Natural killer cell (primary cell): Measurements from ENCODE around the gene DNAH11. TPM values are rescaled to one million over a fixed set of nuclear protein-coding genes. Genes with fewer than 3 reads are reported as not detected.

Experiments
- ATAC-seq, 3 donors: fragments of 150-1000 bp in 2 of 3; fragments of 200-7000 bp in 1 of 3; cut with Tn5 transposase; 1 replicate in 1 of 3; 2 replicates in 2 of 3; pipeline ENCODE4 v1.10.0; 2021; ENCODE audit warnings: mild to moderate bottlenecking in 2 of 3, moderate library complexity in 2 of 3
- DNase-seq, 2 donors: peaks; one replicate each; pipeline versions ENCODE4 v3.0.0 to v3.0.0-alpha.2; 2013 to 2021; ENCODE audit warnings: mixed read lengths in 1 of 2
- H3K27ac ChIP-seq: one replicate; pipeline ENCODE4 v1.5.1; 2013; ENCODE audit warnings: mild to moderate bottlenecking, low read length
- H3K27me3 ChIP-seq: one replicate; pipeline ENCODE4 v1.6.1; 2013; ENCODE audit warnings: low read length; ENCODE audit not compliant: control insufficient read depth, insufficient read depth
- H3K36me3 ChIP-seq: one replicate; pipeline ENCODE4 v1.6.1; 2013; ENCODE audit warnings: low read length; ENCODE audit not compliant: control insufficient read depth, insufficient read depth
- H3K4me1 ChIP-seq: one replicate; pipeline ENCODE4 v1.6.1; 2013; ENCODE audit warnings: low read length; ENCODE audit not compliant: control insufficient read depth, insufficient read depth
- H3K4me3 ChIP-seq: one replicate; pipeline ENCODE4 v1.5.1; 2013; ENCODE audit warnings: low read length
- H3K9me3 ChIP-seq: one replicate; pipeline ENCODE4 v1.6.1; 2013; ENCODE audit warnings: low read length; ENCODE audit not compliant: control insufficient read depth, insufficient read depth
- H3K27ac Mint-ChIP-seq, 2 donors: one replicate each; pipeline ENCODE4 v1.8.0; 2022; ENCODE audit warnings: mild to moderate bottlenecking in 2 of 2, mixed read lengths in 2 of 2, moderate library complexity in 1 of 2
- H3K27me3 Mint-ChIP-seq, 2 donors: one replicate each; pipeline ENCODE4 v1.8.0; 2022; ENCODE audit warnings: low read depth in 2 of 2, mixed read lengths in 2 of 2
- H3K36me3 Mint-ChIP-seq: one replicate; pipeline ENCODE4 v1.8.0; 2022; ENCODE audit warnings: mixed read lengths
- H3K4me1 Mint-ChIP-seq, 2 donors: one replicate each; pipeline ENCODE4 v1.8.0; 2022; ENCODE audit warnings: mixed read lengths in 2 of 2
- H3K4me3 Mint-ChIP-seq: one replicate; pipeline ENCODE4 v1.8.0; 2022; ENCODE audit warnings: mild to moderate bottlenecking, moderate library complexity, mixed read lengths
- H3K9me3 Mint-ChIP-seq, 2 donors: one replicate each; pipeline ENCODE4 v1.8.0; 2022; ENCODE audit warnings: mixed read lengths in 2 of 2
- CTCF ChIP-seq: fragments of 200-600 bp; IDR thresholded peaks from one replicate; pipeline ENCODE4 v1.8.0; 2022; ENCODE audit warnings: antibody characterized with exemption
- WGBS: methylation state at CpG from one replicate; pipeline ENCODE4 v1.1.7; 2013; ENCODE audit warnings: missing lambda C conversion rate; ENCODE audit not compliant: insufficient coverage; 5-methylcytosine and 5-hydroxymethylcytosine counted together
- intact Hi-C: fragments of 100-400 bp; cut with micrococcal nuclease; formaldehyde crosslinking; loops from one replicate; pipeline ENCODE4 v1.14.2; 2022
- total RNA-seq, 4 donors: library from RNA; stranded (reverse); fragments of 120-200 nt in 1 of 4; gene quantifications; one replicate each; pipeline versions ENCODE4 v1.2.3 to v1.2.4, GENCODE V29; 2013 to 2022

DNAH11 gene
- total RNA-seq, 3 donors from 2014 or later (not counting 1 experiment from before 2014, with no cell fraction given): 0.09 to 0.48 (median 0.39) TPM

DNA sequence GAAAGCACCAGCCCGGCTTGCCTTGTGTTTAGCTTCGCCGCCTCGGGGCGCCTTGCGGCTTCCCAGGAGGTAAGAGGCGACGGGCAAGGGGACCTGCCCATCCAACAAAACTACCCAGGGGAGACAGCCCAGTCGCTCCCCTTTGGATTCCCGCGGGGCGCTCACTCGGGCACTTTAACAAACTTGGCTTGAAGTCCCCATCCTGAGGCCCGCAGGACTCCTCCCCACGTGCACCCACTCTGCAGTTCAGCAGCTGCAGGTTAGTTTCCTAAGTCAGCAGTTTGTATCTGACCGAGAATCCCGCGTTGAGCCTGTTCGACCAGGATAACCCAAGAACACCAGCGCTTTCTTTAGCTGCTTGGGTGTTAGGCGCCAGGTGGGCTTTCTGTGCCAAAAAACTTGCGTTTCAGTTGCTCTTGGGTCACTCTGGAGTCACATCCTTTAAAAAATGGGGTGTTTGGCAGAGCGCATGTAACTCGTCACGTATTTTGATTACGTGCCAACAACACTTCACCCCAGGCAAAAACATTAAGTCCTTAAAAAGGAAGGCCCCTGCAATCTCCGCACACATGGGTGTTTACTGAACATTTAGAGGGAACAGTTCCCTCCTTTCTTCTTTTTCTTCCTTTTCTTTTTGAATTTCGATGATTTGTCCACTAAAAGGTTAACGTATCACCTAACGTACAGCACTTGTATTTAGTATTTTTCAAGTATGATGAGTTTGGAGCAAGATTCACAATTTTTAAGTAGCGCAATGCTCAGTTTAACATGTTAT, 876 bp downstream of the DNAH11 start:
- ATAC-seq (no peak), DNase-seq (no peak)
- H3K4me3 ChIP-seq: no peak overlapping the region
- no peaks in the 10 kb centered on the region for H3K36me3 ChIP-seq
- Mint-ChIP-seq H3K27me3 (peaks cover 48 to 71% of the 10 kb centered on the region in 2 donors), H3K27ac (no peak overlapping the region), H3K4me3 (peak overlapping the region; percentile 66), H3K36me3 (no peaks in the 10 kb centered on the region), H3K9me3 (no peaks in the 10 kb centered on the region), H3K4me1 (peaks cover 6 to 12% of the 10 kb centered on the region in 2 donors)
- H3K27me3 ChIP-seq: peaks cover 36% of the 10 kb centered on the region
- no peak for TF ChIP-seq CTCF
- no peak overlapping the region for H3K27ac ChIP-seq
- peaks cover 13% of the 10 kb centered on the region for H3K4me1 ChIP-seq
- intact Hi-C loops: no loop called here
- WGBS: 13% methylated on average over 31 of the region's 31 CpGs
- no peaks in the 10 kb centered on the region for H3K9me3 ChIP-seq

- Histone ChIP-seq H3K9me3 (no peaks in the 10 kb centered on the region), H3K27me3 (peaks cover 32% of the 10 kb centered on the region), H3K4me3 (no peak overlapping the region), H3K27ac (no peak overlapping the region), H3K4me1 (peaks cover 13% of the 10 kb centered on the region), H3K36me3 (no peaks in the 10 kb centered on the region)
- no peak for TF ChIP-seq CTCF
- H3K9me3 Mint-ChIP-seq: no peaks in the 10 kb centered on the region
- ATAC-seq (no peak), DNase-seq (no peak)
- no peak overlapping the region for H3K27ac Mint-ChIP-seq
- intact Hi-C loops: no loop called here
- H3K36me3 Mint-ChIP-seq: no peaks in the 10 kb centered on the region
- peaks cover 6 to 12% of the 10 kb centered on the region in 2 donors for H3K4me1 Mint-ChIP-seq
- peaks cover 48 to 67% of the 10 kb centered on the region in 2 donors for H3K27me3 Mint-ChIP-seq
- no peak overlapping the region for H3K4me3 Mint-ChIP-seq
- WGBS: 58% methylated on average over 1 of the region's 3 CpGs
Measured at GRCh38 chr7:21544303-21544656, 1.4 kb downstream of the DNAH11 start.

GRCh38 chr7:21544715-21545114, 1.9 kb downstream of the DNAH11 start:
- Histone ChIP-seq H3K27me3 (peaks cover 32% of the 10 kb centered on the region), H3K4me1 (peaks cover 13% of the 10 kb centered on the region), H3K9me3 (no peaks in the 10 kb centered on the region), H3K36me3 (no peaks in the 10 kb centered on the region), H3K27ac (no peak overlapping the region), H3K4me3 (no peak overlapping the region)
- Mint-ChIP-seq H3K4me1 (peaks cover 6 to 12% of the 10 kb centered on the region in 2 donors), H3K9me3 (no peaks in the 10 kb centered on the region), H3K36me3 (no peaks in the 10 kb centered on the region), H3K27ac (no peak overlapping the region), H3K27me3 (peaks cover 45 to 63% of the 10 kb centered on the region in 2 donors), H3K4me3 (no peak overlapping the region)
- no peak for TF ChIP-seq CTCF
- intact Hi-C loops: no loop called here
- DNase-seq: no peak
- ATAC-seq: no peak
- WGBS: 84% methylated on average over 2 of the region's 3 CpGs

DNA sequence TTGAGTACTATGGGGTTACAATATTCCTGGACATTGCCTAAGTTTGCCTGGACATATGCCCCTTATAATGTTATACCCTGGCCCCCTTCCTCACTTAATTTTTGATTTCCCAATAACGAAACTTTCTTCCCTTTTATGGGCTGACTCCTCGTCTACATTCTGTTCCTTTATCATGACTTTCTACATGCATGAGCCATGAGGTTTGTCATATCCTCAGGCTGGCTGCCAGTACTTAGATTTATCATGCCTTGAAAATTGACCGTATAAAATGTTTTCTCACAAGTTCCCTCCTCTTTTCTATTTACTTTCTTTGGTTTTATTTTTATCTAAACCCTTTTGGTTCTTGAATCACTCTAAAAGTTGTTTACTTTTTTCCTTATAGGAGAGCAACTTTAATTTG, 4.7 kb downstream of the DNAH11 start:
- Histone ChIP-seq H3K4me1 (peaks cover 13% of the 10 kb centered on the region), H3K9me3 (no peaks in the 10 kb centered on the region), H3K4me3 (no peak overlapping the region), H3K36me3 (no peaks in the 10 kb centered on the region), H3K27me3 (peaks cover 23% of the 10 kb centered on the region), H3K27ac (no peak overlapping the region)
- H3K9me3 Mint-ChIP-seq: no peaks in the 10 kb centered on the region
- no peak overlapping the region for H3K27ac Mint-ChIP-seq
- ATAC-seq: no peak
- 72% methylated on average over 3 of the region's 3 CpGs for WGBS
- intact Hi-C loops: no loop called here
- no peak for DNase-seq
- H3K4me1 Mint-ChIP-seq: peaks cover 6 to 12% of the 10 kb centered on the region in 2 donors
- no peaks in the 10 kb centered on the region for H3K36me3 Mint-ChIP-seq
- no peak for TF ChIP-seq CTCF
- peaks cover 32 to 36% of the 10 kb centered on the region in 2 donors for H3K27me3 Mint-ChIP-seq
- no peak overlapping the region for H3K4me3 Mint-ChIP-seq
